HG03565 (cell line): ENCODE data around the gene HCRTR1.

ENCODE experiments used
- ATAC-seq: cut with Tn5 transposase; IDR thresholded peaks from one replicate; pipeline ENCODE4 v1.9.1; 2021; ENCODE audit warnings: mild to moderate bottlenecking, moderate library complexity; ENCODE audit not compliant: unreplicated experiment

HCRTR1 gene

DNA sequence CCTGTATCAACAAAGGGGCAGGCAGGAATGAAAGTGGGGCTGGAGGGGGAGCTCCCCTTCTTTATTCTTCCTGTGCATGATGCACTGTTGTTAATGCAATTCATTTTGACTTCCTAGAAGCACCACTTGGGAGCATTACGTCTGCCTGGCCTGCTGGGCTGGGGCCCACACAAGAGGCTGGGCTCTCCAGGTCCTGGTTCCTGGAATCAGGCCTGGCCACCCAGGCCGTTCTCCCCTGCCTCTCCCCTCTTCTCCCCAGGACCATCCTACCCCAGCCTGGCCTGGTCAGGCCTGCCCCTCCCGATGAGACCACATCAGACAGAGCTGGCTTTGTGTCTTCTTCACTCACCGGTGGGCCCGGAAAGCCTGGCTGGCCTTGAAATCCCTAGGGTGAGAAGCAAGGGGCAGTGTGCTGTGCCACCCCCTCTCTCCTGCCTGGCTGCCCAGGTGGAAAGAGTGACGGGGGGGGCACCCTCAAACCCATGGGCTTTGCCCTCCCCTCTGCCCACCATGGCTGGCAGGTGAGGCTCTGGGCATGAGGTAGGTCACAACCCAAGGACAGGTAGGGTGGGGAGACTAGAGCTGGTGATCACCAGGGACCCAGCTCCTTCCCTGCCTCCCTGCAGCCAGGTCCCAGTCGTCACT, 47.9 kb downstream of the HCRTR1 start:
- ATAC-seq = no peak

DNA sequence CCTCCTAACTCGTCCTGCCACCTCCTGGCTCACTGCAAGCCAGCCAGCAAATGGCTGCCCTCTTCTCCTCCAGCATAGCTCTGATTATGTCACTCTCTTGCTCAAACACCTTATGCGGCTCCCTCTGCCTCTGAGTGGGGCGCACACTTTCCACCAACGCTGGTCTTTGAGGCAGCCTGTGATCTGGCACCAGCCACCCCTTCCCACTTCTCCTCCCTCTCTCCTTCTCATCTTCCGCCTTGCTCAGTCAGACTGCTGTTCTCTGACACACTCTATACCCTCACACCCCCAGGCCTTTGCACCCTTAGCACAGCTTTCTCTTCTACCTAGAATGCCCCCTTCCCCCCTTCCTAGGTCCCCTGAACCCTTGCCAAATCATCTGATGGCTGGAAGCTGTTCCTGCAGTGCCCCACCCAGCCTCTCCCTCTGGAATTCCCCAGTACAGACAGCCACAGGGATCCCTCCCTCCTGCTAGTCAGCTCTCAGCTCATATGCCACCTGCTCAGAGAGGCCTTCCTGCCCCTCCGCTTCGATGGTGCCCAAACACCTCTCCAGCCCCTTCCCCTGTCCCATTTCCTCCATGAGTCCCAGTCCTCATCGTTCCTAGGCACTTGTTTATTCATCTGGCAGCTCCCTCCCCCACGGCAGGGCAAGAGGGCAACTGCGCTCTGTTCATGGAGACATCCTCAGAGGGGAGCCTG, 48.9 kb downstream of the HCRTR1 start:
- ATAC-seq = no peak

DNA sequence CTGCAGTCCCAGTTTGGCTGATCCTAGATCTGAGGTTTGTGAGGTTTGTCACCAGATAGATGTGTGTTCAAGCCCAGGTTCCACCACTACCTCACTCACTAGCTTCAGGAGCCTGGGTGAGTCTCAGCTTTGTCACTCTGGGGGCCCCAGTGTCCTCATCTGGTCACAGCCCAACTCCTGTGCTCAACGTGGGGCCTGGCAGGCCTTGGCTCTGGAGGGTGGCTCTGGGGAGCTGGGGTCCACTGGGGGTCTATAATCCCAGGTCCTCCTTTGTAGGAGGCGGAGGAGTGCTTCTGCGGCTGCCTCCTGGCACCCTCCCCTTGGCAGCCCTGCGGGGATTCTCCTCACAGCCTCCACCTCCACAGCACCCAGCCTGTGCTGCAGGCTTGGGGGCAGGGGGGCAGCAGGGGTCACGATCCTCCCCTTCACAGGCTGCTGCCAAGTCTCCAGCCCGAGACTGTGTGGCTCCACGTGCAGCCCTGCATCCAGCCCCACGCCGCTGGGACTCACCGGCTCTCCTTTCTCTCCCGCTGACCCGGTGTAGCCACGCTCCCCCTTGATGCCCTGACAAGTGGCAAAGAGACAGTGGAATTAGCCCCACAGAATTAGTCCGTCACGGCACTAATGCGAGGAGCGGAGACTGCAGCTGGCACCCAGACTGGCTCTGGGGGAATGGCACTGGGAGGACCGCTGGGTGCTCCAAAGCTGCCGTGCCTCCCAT, 49.7 kb downstream of the HCRTR1 start:
- no peak for ATAC-seq

DNA sequence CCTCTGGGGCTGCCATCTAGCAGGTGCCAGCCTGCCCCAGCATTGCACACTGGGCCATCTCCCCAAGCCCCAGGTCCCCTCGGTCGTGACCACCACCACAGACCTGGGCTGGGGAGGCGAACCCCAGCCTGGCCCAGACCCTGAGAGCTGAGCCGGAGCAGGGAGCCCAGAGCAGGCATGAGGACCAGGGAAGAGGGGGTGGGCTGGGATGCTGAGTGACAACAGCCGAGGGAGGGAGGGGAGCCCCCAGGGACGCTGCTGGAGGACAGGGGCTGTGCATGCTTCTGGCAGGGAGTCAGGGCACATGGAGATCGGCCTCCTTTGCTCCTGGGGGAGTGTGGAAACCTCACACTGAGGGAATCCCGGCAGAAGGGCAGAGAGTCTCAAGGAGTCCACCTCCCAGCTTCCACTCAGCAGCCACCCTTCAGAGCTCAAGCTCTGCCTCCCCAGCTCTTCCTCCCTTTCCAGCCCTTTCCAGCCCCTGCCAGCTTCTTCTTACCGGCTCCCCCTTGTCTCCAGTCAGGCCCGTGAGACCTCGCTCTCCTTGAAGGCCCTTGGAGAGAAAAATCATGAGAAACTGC, 50.9 kb downstream of the HCRTR1 start:
- ATAC-seq = no peak

DNA sequence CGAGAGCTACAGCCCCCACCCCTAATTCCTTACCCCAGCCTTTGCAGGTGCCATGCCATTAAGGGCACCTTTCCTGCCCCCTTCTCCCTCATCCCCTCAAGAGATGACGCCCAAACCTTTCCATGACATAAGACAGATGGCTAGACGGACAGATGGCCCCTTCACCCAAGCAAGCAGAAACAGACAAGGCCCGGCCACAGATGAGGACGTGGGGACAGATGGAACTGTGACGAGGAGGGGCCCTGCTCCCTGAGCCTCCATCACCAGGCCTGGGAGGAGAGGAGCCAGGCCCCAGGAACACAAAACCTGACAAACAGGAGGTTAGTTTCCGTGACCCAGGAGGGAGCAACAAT, 51.9 kb downstream of the HCRTR1 start:
- ATAC-seq = no peak

DNA sequence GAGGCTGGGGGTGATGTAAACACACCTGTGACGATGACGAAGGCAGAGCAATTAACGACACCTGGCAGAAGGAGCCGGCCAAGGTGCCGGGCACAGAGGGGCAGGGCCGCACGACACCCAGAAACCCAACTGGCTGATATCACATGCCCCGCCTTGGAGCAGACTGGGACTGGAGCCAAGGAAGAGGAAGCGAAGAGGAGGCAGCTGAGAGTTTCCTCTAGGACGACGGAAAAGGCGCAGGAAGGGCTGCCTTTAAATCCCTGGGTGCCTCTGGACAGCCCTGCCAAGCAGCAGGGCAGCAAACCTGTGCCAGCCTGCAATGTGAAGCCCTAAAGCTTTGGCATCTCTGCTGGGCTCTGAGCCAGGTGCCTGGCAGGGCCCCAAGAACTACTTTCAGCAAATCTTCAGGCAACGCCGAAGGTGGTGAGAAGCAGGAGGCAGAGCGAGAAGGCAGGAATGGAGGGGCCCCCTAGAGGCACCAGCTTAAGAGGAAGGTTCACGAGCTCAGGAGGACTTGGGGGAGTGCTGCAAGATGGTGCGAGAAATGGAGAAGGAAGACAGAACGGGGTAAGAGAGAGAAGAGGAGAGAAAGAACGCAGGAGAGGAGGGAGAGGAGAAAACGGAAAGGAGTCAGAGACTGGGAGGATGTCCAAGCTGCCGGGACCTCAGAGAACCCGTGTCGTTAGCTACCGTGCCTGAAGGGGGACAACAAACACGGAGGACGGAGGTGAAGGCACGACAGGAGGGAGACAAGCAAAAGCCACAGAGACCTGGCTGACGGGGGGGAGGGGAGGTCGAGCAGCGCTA, 52.5 kb downstream of the HCRTR1 start:
- ATAC-seq = no peak

DNA sequence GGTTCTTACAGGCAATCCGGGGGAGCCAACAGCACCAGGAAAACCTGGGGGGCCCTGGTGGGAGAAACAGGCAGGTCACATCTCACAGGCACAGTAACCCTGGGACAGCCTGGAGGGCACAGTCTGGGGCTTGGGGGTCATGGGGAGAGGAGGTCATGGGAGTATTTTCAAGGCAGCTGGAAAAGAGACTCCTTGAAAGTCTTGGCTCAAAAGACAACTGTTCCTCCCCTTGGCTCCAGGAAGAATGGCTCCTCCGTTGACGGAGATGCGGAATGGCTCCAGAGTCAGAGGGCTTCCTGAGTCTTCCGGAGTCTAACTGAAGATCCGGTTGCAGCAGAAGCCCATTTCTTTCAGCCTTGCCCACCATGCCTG, 53.1 kb downstream of the HCRTR1 start:
- no peak for ATAC-seq

DNA sequence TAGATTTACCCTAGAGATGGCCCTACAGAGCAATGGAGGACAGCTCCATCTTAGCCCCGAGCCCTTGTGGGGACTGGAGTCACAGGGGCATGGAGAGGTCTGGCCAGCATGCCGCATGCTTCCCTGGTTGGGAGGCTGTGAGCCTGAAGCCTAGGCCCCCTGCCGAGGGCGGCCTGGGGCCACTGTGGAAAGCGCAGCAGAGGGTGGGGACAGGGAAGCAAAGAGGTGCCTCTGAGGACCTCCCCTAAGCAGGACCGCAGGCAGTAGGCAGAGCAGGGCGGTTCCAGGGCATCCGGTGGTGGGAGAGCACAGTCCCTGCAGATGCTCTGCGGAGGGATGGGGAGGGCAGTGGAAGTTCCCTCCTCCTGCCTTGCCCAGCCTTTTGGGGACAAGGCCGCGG, 53.7 kb downstream of the HCRTR1 start:
- no peak for ATAC-seq

DNA sequence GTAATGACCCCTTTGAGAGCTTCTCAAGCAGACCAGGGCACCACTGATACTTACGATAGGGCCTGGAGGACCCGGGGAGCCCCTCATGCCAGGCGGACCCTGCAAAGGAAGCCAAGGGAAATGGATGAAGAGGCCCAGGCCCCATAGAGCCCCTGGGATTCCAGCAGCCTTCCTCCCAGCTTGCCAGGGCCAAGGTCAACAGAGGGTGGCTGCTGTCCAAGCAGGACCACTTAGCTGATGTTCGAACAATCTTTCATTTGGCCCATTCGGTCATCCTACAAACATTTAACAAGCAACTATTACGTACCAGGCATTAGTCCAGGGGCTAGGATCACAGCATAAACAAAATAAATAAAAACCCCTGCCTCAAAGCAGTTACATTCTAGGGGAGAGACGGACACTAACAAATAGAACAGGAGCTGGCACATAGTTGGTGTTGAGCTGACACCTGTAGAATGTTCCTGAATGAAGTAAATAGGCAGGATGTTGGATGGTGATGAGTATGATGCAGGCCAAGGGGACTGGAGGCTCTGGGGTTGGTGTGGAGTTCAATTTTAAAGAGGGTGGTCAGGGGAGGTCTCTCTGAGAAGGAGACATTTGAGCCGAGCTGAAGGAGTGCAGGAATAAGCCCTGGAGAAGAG, 54.2 kb downstream of the HCRTR1 start:
- ATAC-seq = no peak

DNA sequence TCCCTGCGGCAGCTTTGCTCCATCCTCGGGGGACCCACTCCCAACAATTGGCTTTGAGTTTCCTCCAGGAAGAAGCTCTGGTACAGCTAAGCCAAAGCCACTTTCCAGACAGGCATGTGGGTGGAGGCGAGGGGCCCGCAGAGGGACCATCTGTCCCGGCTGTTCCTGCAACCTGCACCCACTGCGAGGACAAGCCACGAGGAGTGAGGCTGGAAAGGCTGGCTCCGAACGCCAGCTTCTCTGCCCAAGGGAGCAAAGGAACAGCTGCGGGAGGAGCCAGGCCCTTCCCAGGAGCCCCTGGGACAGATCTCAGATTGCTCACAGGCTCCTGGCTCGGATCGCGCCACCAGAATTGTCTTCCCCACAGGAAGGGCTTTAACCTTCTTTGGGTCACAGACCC, 55.5 kb downstream of the HCRTR1 start:
- ATAC-seq = no peak

DNA sequence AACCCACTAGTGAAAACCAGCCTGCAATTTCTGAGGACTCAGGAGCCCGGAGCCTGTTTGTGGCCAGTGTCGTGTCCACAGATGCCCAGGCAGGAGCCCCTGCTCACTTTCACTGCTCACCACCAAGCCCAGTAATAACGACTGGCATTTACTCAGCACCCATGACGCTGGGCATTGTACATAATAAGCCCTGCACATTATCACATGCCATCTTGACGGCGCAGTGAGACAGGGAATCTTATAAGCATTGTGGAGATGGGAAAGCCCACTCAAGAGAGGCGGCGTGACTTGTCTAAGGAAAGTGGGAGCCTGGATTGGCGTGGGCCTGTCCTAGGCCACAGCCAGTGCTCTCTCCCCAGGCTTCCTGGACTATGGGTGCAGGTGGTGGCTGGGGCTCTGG, 55.9 kb downstream of the HCRTR1 start:
- no peak for ATAC-seq

DNA sequence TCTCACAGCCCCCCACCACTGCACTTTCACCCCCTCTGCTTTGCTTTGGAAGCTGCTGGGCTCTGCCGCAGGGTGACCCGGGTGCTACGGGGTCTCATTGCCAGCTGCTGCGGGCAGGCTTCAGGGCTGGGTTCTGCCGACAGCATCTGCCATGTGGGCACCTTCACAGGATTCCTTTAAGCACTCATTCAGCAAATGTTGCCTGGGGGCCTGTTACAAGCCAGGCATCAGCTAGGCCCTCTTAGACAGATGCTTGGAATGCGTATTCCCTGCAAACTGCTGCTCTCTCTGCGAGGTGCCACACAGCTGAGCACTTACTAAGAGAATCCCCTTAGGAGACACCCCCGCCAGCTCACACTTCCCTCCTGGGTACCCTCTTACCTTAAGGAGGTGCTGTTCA, 57.1 kb downstream of the HCRTR1 start:
- ATAC-seq = no peak

DNA sequence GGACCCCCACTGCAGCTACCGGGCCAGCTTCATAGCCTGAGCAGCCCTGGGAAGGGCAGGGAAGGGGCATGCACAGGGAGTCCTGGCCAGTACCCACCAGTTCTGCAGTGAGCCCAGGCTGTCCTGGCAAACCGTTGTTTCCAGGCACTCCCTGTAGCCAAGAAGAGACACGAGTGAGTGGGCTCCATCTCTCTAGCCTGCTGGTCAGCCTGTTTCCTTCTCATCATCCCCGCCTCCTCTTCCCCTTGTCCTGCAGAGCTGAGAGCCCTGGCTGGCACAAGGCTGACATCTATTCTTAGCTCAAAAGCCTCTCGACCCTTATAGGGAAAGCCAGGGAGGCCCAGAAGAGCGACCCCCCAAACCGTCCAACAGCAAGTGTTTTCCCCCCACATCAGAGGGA, 57.7 kb downstream of the HCRTR1 start:
- ATAC-seq = no peak

DNA sequence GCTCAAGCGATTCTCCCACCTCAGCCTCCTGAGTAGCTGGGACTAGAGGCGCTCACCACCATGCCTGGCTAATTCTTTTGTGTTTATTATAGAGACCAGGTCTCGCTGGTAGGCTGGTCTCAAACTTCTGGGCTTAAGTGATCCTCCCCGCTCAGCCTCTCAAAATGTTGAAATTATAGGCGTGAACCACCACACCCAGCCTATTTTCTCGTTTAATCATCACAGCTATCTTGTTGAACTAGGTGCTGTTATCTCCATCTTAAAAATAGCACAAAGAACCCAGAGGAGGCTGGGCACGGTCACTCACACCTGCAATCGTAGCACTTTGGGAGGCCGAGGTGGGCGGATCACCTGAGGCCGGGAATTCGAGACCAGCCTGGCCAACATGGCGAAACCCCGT, 58.3 kb downstream of the HCRTR1 start:
- no peak for ATAC-seq
